HuH-7 (cell line): ENCODE results near the gene RABGAP1L.
"Not testable (repeated sequence)": the region's sequence is repeated elsewhere in the genome, so short reads cannot be mapped to it uniquely, and the experiment has no call there.

Experiments used
- DNase-seq: peaks from one replicate; pipeline ENCODE4 v3.0.0; 2011; ENCODE audit warnings: low spot score

The RABGAP1L gene

GRCh38 chr1:174766727-174767126, 607.4 kb downstream of the RABGAP1L start:
- no peak for DNase-seq

GRCh38 chr1:174768516-174768915, 609.2 kb downstream of the RABGAP1L start:
- no peak for DNase-seq

- DNase-seq: no peak
Measured at GRCh38 chr1:174768949-174769348, 609.6 kb downstream of the RABGAP1L start.

GRCh38 chr1:174769961-174770549, 610.7 kb downstream of the RABGAP1L start:
- DNase-seq: peak; percentile 17

- DNase-seq: no peak
Measured at GRCh38 chr1:174775621-174776020, 616.3 kb downstream of the RABGAP1L start.

- DNase-seq: no peak
Measured at GRCh38 chr1:174777262-174777661, 617.9 kb downstream of the RABGAP1L start.

- no peak for DNase-seq
Measured at GRCh38 chr1:174785510-174785909, 626.2 kb downstream of the RABGAP1L start.

- no peak for DNase-seq
Measured at GRCh38 chr1:174786358-174786757, 627.0 kb downstream of the RABGAP1L start.

GRCh38 chr1:174786760-174787159, 627.4 kb downstream of the RABGAP1L start:
- DNase-seq: no peak

- DNase-seq: no peak
Measured at GRCh38 chr1:174788981-174789380, 629.7 kb downstream of the RABGAP1L start.

GRCh38 chr1:174789399-174789798, 630.1 kb downstream of the RABGAP1L start:
- DNase-seq: no peak

- no peak for DNase-seq
Measured at GRCh38 chr1:174791863-174792262, 632.5 kb downstream of the RABGAP1L start.

- no peak for DNase-seq
Measured at GRCh38 chr1:174794861-174795260, 635.5 kb downstream of the RABGAP1L start.

- no peak for DNase-seq
Measured at GRCh38 chr1:174795806-174796205, 636.5 kb downstream of the RABGAP1L start.

- no peak for DNase-seq
Measured at GRCh38 chr1:174797398-174797797, 638.1 kb downstream of the RABGAP1L start.

GRCh38 chr1:174799136-174799479, 639.8 kb downstream of the RABGAP1L start:
- no peak for DNase-seq

- no peak for DNase-seq
Measured at GRCh38 chr1:174800216-174800851, 641.0 kb downstream of the RABGAP1L start.

- DNase-seq: no peak
Measured at GRCh38 chr1:174800876-174801275, 641.6 kb downstream of the RABGAP1L start.

- no peak for DNase-seq
Measured at GRCh38 chr1:174809755-174810280, 650.5 kb downstream of the RABGAP1L start.

GRCh38 chr1:174812016-174812415, 652.7 kb downstream of the RABGAP1L start:
- DNase-seq: no peak

GRCh38 chr1:174812656-174813055, 653.3 kb downstream of the RABGAP1L start:
- peak; percentile 37 for DNase-seq

- DNase-seq: no peak
Measured at GRCh38 chr1:174815036-174815435, 655.7 kb downstream of the RABGAP1L start.

- no peak for DNase-seq
Measured at GRCh38 chr1:174815474-174815908, 656.2 kb downstream of the RABGAP1L start.

GRCh38 chr1:174816621-174817020, 657.3 kb downstream of the RABGAP1L start:
- DNase-seq: not testable (repeated sequence)
